LHCN-M2 (cell line): ENCODE results near the gene TRIM41. TPM values are rescaled to one million over a fixed set of nuclear protein-coding genes. Genes with fewer than 3 reads are reported as not detected.
"Not testable (repeated sequence)": the region's sequence is repeated elsewhere in the genome, so short reads cannot be mapped to it uniquely, and the experiment has no call there.

Experiments used
- DNase-seq: peaks from one replicate; pipeline ENCODE4 v3.0.0-alpha.2; 2012; ENCODE audit warnings: low read depth
- total RNA-seq: library from RNA; depleted of rRNA; stranded (reverse); fragments of >200 nt; gene quantifications from 2 replicates; pipeline ENCODE4 v1.2.3, GENCODE V29; 2014

The TRIM41 gene
- total RNA-seq, 1 experiment from 2014 or later: 18.8 TPM

DNA sequence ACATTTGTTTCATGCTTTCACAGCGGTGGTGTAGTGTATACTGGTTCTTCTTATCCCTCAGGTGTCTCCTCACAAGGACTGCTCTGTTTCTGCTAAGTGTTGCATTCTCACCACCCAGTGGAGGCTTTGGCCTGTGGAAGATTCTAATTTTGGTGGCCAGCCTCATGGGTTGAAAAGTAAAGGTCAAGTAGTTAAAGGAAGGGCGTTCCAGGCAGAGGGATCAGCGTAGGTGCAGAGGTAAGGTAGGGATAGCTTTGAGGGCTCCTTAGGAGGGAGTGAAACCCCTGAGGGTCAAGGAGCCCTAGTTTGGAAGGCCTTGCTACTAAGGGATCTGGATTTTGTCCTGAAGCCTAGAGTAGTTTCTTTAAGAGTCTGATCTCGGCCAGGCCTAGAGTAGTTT lies 25.2 kb downstream of the TRIM41 start:
- DNase-seq: no peak

DNA sequence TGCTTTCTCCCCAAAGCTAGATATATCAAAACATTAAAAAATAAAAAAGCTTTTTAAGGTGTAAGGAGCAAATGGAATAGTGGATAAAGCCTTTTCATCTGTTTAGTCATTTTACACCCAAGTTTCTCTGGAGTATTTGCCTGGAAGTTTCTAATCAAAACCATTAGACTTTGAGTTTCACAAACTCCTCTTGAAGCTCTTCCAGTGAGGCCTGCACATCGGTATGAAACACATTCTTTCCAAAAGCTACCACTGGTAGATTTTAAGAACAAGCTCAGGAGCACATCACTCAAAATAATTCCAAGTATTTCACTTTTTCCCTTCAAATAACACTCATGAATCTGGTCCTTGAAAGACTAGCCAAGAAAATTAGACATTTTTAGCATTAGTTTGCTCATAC lies 32.2 kb downstream of the TRIM41 start:
- no peak for DNase-seq

GRCh38 chr5:181255836-181256578 lies 32.9 kb downstream of the TRIM41 start:
- peak; percentile 69 for DNase-seq

DNA sequence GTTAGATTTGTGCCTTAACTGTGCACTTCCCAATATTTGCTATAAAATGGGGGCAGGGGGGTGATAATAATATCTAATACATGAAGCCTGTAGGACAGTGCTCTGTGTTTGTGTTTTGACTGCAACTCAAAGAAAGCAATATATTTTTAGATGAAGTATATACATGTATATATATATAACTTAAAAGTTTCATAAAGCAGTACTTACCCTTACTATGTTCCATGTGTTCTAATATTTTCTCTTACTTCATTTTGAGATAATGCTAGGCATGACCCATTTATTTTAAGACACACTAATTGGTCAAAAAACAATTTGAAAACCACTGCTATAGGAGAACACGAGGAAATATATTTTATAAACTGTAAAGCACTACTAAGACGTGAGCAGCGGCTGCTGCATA lies 35.5 kb downstream of the TRIM41 start:
- no peak for DNase-seq

DNA sequence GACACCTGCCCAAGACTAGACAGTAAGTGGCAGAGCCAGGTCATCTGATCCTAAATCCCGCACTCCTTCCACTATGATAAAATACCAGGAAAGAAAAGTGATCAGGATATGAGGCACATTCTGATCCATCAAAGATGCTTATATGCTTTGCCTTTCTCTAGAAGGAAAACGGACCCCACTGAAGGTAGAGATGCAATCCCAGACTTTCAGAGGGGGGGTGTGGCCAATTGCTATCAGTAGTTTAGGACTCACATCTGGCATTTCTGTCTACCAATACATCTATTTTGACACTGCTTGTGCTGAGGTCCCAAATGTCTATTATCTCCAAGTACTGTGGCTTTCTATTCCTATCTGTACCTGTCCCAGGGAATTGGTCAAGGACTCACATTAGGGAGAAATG lies 36.2 kb downstream of the TRIM41 start:
- no peak for DNase-seq

DNA sequence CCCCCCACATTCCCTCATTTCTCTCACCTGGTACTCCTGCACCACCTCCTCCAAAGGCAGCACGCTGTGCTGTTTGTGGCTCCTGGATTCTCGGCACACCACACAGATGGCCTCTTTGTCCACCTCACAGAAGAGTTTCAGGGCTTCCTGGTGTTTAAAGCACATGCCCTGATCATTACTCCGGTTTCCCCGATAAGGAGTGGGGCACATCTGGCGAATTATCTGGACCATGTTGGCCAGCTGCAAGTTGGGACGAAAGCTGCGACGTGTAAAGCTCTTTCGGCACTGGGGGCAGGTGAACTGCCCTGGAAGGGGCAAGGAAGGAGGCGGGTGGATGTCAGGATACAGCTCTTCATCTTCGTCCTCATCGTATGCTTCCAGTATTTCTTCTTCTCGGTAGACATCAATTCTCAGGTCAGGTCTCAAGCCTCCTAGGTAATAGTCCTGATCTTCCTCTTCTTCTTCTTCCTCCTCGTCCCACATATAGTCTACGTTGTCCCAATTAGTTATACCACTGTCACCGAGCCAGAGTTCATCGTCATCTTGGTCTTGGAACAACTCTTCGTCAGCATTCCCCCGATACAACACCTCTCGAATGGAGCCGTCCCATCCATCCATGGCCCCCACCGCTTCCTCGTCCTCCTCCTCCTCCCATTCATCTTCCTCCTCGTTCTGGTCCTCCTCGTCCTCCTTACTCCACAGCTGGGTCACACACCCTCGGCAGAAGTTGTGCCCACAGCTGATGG lies 37.1 kb downstream of the TRIM41 start:
- no peak for DNase-seq

DNA sequence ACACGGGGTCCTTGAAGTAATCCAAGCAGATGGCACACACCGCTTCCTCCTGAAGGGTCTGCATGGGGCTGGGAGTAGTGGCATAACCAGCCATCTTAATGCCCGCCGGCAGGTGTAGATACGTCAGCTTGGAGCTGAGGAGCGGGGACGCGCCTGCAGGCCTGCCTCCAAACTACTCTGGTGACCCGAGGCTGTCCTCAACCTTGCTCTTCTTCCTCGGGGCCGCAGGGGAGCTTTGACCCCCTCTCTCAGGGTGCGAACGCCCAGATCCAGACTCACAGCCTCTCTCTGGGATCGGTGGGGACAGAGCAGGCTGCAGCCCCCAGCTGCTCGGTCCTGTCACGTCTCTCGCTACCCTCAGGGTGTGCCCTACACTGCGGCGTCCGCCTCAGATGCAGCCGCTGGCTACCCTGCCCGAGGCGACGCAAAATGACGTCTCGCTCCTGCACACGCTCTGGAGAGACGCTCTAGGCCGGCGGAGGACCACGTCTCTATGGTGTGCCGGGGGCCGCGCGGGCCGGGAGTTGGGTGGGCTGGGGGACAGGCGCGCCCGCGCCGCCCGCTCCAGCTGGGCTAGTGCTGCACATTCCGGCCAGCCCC lies 37.7 kb downstream of the TRIM41 start, which contains the start of gene TRIM52:
Gene TRIM52, minus strand, starts transcription at position 424 of the 600 bp plus-strand sequence. Its CDS starts 330 bp downstream, at position 94.
- DNase-seq: peak; percentile 93

- peak; percentile 61 for DNase-seq
Measured at GRCh38 chr5:181261320-181262049, 38.4 kb downstream of the TRIM41 start.

- DNase-seq: no peak
Measured at GRCh38 chr5:181263633-181264032, 40.6 kb downstream of the TRIM41 start.

- DNase-seq: no peak
Measured at GRCh38 chr5:181265092-181265671, 42.1 kb downstream of the TRIM41 start.

DNA sequence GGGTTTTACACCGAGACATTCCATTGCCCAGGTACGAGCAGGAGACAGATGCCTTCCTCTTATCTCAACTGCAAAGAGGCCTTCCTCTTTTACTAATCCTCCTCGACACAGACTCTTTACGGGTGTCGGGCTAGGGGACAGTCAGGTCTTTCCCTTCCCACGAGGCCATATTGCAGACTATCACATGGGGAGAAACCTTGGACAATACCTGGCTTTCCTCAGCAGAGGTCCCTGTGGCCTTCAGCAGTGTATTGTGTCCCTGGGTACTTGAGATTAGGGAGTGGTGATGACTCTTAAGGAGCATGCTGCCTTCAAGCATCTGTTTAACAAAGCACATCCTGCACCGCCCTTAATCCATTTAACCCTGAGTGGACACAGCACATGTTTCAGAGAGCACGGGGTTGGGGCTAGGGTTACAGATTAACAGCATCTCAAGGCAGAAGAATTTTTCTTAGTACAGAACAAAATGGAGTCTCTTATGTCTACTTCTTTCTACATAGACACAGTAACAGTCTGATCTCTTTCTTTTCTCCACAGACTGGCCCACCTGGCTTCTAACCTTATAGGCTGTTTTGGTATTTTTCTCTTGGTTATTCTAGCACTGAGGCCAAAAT lies 44.3 kb downstream of the TRIM41 start:
- DNase-seq: peak; percentile 21

DNA sequence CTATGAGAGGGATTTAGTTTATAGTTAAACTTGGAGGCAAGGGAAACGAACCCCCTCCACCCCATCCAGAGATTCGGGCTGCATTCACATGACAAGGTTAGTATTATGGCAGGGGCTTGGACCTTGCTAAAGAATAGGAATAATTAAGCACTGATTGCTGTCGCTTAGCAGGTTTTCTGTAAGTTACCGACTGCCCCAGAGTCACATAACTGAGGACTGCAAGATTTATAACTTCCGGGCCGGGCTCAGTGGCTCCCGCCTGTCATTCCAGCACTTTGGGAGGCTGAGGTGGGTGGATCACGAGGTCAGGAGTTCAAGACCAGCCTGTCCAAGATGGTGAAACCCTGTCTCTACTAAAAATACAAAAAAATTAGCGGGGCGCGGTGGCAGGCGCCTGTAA lies 44.8 kb downstream of the TRIM41 start:
- not testable (repeated sequence) for DNase-seq

- no peak for DNase-seq
Measured at GRCh38 chr5:181271081-181271480, 48.0 kb downstream of the TRIM41 start.

DNA sequence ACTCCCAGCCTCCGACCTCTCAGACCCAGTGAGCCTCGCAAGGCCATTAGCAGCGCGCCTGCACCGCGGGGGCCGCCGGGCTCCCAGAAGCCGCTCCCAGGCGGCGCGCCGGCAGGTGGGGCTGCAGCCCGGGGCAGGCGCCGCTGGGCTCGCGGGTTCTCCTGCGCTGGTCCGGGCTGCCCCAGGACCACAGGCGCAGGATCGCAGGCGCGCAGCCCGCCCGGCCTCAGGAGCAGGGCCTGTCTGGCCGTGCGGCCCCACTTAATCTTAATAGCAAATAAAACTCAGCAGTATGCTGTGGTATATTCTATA lies 50.3 kb downstream of the TRIM41 start:
- DNase-seq: not testable (repeated sequence)

DNA sequence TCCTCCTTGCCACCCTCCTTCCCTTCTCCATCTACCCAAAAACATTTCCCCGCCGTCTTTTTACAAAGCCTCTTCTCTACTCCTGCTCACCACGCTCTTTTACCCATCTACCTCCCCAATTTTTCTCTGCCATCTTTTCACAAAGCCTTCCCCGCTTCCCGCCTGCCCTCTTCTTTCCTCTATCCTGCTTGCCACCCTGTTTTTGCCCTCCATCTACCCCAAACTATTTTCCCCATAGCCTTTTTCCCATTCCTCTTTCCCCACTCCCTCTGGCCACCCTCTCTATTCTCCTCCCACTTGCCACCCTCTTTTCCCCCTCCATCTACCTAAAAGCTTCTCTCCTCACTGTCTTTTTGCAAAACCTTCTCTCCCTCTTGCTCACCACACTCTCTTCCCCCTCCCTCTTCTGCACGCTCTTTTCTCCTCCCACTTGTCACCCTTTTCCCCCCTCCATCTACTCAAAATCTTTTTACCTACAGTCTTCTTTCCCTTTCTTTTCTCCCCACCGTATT lies 57.2 kb downstream of the TRIM41 start:
- no peak for DNase-seq

DNA sequence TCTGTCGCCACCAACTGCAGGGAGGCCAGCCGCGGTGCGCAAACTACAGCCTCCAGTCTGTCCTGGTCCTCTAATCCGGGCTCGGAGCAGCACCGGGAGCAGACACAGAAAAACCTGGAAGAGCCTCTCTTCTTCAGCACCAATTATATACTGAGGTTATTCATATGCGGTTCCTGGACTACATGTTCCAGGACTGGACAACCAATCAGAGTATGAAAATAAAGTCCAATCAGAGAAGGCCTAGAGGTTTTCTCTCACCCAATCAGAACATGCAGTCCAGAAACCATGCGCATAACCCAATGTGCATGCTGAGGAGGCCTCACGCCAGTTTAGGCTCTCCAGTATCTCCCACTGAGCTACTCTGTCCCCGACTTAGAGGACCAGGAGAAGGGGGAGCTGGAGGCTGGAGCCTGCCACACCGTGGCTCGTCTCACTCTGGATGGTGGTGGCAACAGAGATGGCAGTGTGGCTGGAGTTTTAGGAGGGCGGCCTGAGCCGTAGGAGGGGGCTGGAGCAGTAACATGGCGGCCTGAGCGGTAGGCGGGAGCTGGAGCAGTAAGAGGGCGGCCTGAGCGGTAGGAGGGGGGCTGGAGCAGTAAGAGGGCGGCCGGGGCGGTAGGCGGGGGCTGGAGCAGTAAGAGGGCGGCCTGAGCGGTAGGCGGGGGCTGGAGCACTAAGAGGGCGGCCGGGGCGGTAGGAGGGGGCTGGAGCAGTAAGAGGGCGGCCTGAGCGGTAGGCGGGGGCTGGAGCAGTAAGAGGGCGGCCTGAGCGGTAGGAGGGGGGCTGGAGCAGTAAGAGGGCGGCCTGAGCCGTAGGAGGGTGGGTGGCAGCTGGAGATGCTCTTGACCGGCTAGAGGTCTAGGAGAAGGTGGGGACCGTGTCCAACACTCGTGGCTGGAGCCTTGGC lies 58.2 kb downstream of the TRIM41 start:
- DNase-seq: no peak

GRCh38 chr5:181281984-181282316 lies 58.9 kb downstream of the TRIM41 start:
- no peak for DNase-seq

GRCh38 chr5:181282415-181282814 lies 59.3 kb downstream of the TRIM41 start:
- not testable (repeated sequence) for DNase-seq

DNA sequence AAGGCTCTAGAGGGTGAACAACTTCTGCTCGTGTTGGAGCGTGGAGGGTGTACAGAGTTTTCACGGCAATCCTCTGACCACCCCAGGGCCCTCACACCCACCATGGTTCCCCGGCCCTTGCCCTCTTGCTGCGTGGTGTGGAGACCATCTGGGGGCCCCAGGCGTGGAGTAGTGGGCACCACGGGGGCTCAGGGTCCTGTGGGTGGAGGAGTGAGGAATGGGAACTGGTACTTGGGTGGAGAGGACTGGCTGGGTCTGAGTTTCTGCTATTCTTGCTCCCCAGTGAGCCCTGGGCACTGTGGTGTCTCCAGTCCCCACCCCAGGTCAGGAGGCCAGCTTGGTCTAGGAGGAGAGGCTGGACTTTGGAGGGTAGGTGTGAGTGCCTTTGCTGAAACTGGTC lies 59.8 kb downstream of the TRIM41 start:
- DNase-seq: no peak

- peak; percentile 22 for DNase-seq
Measured at GRCh38 chr5:181283347-181283746, 60.3 kb downstream of the TRIM41 start.
